COLO668 (cell line): ENCODE measurements around the gene TUB.
A peak's percentile ranks its signal among the peaks of the same experiment; 100 is the strongest.

Experiments used
- DNase-seq: peaks from one replicate; lab custom pipeline; 2025; ENCODE audit not compliant: unreplicated experiment; lab: John Stamatoyannopoulos, UW

TUB gene

GRCh38 chr11:8089791-8090510, 8.9 kb downstream of the TUB start:
- DNase-seq: no peak

GRCh38 chr11:8090756-8091155, 9.7 kb downstream of the TUB start:
- DNase-seq: peak; percentile 15

DNA sequence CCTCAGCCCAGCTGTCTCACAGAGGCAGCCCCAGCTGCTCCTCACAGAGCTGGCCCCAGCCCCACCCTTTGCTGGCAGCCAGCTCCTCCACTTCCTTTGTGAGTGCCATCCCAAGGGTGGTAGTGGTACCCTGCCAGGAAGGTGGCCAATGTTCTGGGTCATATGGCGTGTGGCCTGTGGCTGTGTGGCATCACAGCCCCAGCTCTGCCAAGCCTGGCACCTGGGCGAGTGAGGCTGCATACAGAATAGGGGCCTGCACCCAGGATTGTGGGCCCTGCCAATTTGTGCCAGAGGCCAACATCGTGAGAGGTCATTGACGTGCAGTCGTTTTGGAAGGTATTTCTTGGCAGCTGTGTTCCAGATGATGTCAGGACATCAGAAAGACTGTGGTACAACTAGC, 10.7 kb downstream of the TUB start:
- no peak for DNase-seq

- DNase-seq: peak; percentile 66
These were observed 11.8 kb downstream of the TUB start for GRCh38 chr11:8092587-8093424.

DNA sequence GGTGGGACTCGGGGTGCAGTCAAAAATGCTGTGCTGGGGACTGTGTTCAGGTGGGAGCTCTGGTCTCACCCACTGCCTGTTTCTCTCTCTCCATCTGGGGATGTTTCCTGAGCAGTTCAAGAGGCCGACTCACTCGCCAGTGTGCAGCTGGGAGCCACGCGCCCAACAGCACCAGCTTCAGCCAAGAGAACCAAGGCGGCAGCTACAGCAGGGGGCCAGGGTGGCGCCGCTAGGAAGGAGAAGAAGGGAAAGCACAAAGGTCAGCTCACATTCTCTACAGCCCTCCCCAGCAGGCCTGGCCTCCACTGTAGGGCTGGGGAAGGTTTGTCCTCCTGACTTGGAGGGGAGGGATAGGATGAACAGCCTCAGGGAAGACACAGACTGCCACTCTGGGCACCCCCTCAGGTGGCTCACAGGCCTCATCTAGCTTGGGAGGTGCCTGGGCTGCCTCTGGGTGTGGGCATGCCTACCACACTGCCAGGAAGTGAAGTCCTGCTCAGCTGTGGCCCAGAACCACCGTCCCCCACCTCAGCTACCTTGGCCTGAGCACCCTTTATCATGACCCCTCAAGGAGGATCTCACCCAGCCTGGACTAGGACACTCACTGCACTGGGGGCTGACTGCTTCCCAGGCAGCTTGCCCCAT, 13.0 kb downstream of the TUB start:
- no peak for DNase-seq

DNA sequence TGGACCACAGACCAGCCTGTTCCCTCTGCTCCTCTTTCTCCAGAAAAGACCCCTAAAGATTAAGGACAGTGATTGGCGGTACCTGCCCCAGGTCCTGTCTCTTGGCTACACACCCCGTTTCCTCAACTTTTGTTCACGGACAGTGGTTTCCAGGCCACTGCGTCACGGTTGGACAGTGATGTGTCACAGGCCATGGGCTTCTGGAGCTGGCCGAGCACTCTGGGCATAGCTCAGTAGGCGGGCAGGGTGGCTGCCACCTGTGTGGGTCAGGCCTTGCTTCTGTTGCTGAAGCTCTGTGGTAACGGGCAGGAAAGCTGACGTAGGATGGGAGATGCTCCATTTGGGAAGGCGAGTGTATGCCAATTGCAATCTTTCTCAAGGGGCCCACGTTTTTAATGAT, 13.6 kb downstream of the TUB start:
- no peak for DNase-seq

DNA sequence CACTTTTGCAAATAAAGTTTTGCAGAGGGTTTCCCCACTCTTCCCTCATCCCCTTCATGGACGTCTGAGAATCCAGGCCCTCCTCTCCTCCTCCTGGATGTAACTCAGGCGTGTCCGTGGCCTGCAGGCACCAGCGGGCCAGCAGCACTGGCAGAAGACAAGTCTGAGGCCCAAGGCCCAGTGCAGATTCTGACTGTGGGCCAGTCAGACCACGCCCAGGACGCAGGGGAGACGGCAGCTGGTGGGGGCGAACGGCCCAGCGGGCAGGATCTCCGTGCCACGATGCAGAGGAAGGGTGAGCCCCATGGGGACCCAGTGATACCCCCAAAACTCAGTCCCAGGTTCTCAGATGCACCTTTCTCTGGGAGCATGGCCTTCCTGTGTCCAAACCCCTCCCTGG, 14.4 kb downstream of the TUB start:
- no peak for DNase-seq

DNA sequence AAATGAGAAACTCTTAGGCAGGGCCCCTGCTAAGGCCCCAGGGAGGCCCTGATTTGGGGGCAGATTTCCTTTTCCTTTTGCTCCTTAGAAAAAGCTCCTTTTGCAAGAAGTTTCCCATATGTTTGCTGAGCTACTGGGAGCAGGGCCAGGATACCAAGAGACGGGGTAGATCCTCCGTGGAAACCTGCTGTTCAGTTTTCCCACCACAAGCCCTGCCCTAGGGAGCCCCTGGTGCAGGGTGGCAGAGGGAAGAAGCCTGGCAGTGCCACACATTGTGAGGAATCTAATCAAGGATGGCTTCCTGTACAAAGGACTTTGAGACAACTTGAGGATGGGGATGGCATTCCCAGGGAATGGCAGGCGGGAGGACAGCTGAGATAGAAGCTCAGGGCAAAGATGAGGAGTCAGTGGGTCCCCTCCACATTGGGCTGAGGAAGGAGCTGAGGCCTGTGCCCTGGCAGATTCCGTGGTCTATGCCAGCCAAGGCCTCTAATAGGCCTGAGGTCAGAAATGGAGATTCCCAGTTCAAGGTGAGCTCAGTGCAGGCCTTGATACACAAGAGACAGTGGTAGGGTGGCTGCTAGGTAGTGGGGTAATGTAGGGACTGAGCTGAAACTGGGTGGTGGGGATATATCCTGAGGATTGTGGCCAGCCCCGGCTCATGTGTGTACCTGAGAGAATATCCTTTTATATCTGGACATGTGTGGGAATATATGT, 15.0 kb downstream of the TUB start:
- no peak for DNase-seq

GRCh38 chr11:8096575-8096974, 15.6 kb downstream of the TUB start:
- no peak for DNase-seq

- DNase-seq: no peak
These were observed 16.1 kb downstream of the TUB start for GRCh38 chr11:8097062-8097461.

DNA sequence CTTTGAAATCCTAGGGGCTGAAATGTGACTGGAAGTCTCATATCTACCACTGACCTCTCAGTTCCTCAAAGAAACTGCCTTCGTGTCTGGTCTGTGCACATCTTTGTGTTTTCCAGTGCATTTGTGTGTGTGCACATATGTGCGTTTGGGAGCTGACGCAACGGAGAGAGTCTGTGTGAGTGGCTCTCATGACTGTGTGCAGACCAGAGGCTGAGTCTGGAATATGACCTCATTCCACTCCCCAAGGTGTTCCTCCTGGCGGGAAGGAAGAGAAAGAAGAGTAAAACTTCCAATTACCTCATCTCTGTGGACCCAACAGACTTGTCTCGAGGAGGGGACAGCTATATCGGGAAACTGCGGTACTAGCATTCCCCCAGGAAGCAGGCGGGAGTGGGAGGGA, 16.5 kb downstream of the TUB start:
- DNase-seq: no peak

DNA sequence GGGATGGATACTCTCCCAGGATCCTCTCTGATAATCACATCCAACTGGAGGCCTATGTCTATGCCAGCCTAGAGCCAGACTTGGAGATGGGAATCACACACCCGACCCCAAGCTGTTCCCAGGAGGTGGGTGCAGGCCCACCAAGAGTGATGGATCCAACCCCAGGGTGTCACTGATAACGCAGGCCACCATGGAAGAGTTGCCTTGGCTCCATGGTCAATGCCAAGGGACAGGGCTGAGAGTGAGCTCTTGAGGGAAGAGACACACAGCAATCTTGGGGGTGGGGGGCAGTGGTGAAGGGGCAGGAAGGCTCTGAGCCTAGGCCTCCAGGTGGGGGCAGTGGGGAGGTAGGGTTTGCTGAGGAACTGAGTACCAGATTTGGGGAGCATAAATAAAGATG, 16.9 kb downstream of the TUB start:
- no peak for DNase-seq

- DNase-seq: no peak
These were observed 17.4 kb downstream of the TUB start for GRCh38 chr11:8098361-8098760.

- no peak for DNase-seq
These were observed 17.9 kb downstream of the TUB start for GRCh38 chr11:8098879-8099278.

GRCh38 chr11:8099291-8099899, 18.4 kb downstream of the TUB start:
- DNase-seq: peak; percentile 54

GRCh38 chr11:8100158-8100557, 19.1 kb downstream of the TUB start:
- no peak for DNase-seq

DNA sequence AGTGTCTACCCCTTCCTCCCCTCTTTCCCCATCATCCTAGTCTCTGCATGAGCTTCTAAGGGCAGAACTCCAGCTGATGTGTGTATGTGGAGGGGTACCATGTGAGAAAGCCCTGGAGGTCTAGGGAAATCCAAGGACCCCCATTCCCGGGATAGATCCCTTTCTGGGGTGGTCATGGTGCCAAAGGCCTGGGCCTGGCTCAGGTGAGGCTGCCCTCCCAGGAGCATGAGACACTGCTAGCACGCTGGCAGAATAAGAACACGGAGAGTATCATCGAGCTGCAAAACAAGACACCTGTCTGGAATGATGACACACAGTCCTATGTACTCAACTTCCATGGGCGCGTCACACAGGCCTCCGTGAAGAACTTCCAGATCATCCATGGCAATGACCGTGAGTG, 19.6 kb downstream of the TUB start:
- no peak for DNase-seq

GRCh38 chr11:8101421-8101820, 20.4 kb downstream of the TUB start:
- DNase-seq: no peak

DNA sequence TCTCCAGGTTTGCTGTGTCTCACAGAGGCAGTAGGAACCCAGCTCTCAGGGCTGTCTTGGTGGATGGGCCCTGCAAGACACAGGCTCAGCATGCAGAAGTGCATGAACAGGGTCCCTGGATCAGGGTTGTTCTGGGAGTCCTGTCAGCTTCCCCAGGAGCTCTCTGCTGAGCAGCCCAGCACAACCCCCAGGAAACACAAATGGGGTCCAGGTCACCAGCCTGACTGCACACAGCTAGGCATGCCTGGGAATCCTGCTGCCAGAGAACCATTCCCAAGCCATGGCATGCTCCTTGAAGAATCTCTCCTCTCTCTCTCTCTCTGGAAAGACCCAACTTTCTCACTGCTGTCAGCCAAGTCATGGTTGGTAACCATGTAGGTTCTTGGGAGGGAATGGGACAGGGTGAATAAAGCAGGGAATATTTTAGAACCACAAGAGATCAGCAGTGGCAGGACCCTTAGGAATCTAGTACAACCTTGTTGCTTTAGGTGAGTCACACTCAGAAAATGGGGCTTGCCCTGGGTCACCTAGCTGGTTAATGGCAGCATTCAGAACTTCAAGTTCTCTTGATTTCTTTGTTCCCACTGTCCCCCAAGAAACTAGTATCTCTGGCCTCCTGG, 21.4 kb downstream of the TUB start:
- no peak for DNase-seq

DNA sequence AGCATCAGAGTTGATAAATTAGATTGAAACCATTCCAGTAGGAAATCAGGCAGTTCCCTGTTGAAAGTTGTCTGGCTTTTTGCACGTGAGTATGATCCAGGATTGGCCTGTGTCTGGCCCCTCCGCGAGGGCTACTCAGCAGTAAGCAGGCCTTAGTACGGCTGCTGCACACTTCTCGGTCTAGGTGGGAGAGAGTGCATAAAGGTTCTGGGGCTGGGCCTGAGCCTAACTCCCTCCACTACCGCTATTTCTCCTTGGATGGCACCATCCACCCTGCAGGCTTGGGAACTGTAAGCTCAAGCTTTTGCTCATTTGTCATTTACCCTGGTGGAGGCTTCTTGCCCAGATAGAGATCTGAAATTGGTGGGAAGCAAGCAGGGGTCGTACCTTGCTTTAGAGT, 22.0 kb downstream of the TUB start:
- no peak for DNase-seq

DNA sequence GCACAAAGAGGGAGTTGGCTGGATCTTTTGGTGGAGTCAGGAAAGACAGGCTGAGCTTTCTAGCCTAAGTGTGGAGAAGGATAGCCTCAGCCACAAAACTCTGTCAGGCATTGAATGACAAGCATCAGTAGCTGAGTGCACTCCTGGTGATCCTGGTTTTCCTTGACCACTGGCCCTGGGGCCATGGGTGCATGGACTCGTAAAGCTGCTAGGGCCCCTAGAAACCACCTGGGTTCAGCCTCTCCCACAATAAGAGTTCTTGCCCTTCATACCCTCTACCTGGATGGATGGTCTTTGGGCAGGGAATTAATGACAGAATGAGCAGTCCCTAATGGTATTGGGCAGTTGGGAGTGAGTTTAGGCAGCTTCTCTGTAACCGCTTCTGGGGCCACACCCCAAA, 22.9 kb downstream of the TUB start:
- DNase-seq: no peak
